NT2/D1 (cell line): ENCODE results near the gene USP44.
"Not testable (repeated sequence)": the region's sequence is repeated elsewhere in the genome, so short reads cannot be mapped to it uniquely, and the experiment has no call there.

Experiments used
- DNase-seq: peaks from one replicate; pipeline ENCODE4 v3.0.0-alpha.2; 2011; ENCODE audit warnings: low read depth, low spot score
- H3K27me3 ChIP-seq: 2 replicates; pipeline ENCODE4 v1.6.0; 2011; ENCODE audit warnings: mild to moderate bottlenecking; ENCODE audit not compliant: insufficient read length, insufficient read depth
- H3K36me3 ChIP-seq: 2 replicates; pipeline ENCODE4 v1.6.1; 2011; ENCODE audit warnings: mild to moderate bottlenecking, low read length, mixed read lengths; ENCODE audit not compliant: insufficient read depth, insufficient read length
- H3K4me1 ChIP-seq: 2 replicates; pipeline ENCODE4 v1.5.1; 2011; ENCODE audit not compliant: insufficient read depth, insufficient read length
- H3K4me3 ChIP-seq: 2 replicates; pipeline ENCODE4 v1.5.1; 2011; ENCODE audit warnings: low read depth; ENCODE audit not compliant: insufficient read length
- H3K9ac ChIP-seq: 2 replicates; pipeline ENCODE4 v1.6.0; 2011; ENCODE audit warnings: low read depth; ENCODE audit not compliant: insufficient read length
- H3K9me3 ChIP-seq: 2 replicates; pipeline ENCODE4 v1.5.1; 2011; ENCODE audit warnings: mild to moderate bottlenecking, low read length; ENCODE audit not compliant: insufficient read depth
- SUZ12 ChIP-seq: IDR thresholded peaks from 2 replicates; pipeline ENCODE4 v1.6.1; 2011; ENCODE audit not compliant: insufficient read length, insufficient read depth; ENCODE audit errors: extremely low read depth
- YY1 ChIP-seq: IDR thresholded peaks from 2 replicates; pipeline ENCODE4 v1.6.1; 2011; ENCODE audit not compliant: insufficient read length, insufficient read depth
- ZNF274 ChIP-seq: IDR thresholded peaks from 2 replicates; pipeline ENCODE4 v1.6.1; 2011; ENCODE audit warnings: mild to moderate bottlenecking, low read depth, low read length

The USP44 gene

DNA sequence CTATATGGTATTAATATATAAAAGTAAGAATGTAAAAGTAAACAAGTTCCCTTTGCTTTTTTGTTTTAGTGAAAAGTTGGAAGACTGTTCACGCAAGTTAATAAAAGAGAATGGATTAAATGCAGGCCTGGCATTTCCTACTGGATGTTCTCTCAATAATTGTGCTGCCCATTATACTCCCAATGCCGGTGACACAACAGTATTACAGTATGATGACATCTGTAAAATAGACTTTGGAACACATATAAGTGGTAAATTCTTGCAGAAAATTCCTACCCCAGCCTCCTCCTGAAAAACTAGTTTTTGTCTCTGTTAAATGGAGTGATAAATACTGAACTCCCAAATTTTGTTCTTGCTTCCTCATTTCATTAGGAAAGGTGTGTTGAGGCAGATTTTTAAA lies 56.4 kb downstream of the USP44 start:
- H3K9ac ChIP-seq, result no peak overlapping the region
- no peak for TF ChIP-seq ZNF274
- TF ChIP-seq YY1, result no peak
- no peak for TF ChIP-seq SUZ12
- H3K4me3 ChIP-seq, result no peak overlapping the region
- H3K27me3 ChIP-seq, result no peaks in the 10 kb centered on the region
- H3K9me3 ChIP-seq, result no peaks in the 10 kb centered on the region
- no peaks in the 10 kb centered on the region for H3K4me1 ChIP-seq
- H3K36me3 ChIP-seq, result peaks cover 90% of the 10 kb centered on the region
- no peak for DNase-seq

DNA sequence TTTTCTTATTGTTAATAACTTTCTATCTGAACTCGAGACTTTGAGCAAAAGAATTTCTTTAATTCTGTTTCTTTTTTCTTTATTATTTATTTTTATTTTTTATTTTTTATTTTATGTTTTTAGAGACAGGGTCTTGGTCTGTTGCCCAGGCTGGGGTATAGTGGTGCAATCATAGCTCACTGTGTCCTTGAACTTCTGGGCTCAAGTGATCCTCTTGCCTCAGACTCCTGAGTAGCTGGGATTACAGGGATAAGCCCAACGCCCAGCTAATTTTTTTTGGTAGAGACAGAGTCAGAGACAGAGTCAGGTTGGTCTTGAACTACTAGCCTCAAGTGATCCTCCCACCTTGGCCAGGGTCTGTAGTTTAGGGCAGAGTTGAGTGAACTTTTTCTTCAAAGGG lies 58.8 kb downstream of the USP44 start:
- Histone ChIP-seq H3K9ac (no peak overlapping the region), H3K9me3 (no peaks in the 10 kb centered on the region), H3K4me1 (no peaks in the 10 kb centered on the region), H3K4me3 (no peak overlapping the region), H3K36me3 (peaks cover 85% of the 10 kb centered on the region), H3K27me3 (no peaks in the 10 kb centered on the region)
- no peak for DNase-seq
- TF ChIP-seq SUZ12, result no peak
- no peak for TF ChIP-seq YY1
- TF ChIP-seq ZNF274, result no peak

DNA sequence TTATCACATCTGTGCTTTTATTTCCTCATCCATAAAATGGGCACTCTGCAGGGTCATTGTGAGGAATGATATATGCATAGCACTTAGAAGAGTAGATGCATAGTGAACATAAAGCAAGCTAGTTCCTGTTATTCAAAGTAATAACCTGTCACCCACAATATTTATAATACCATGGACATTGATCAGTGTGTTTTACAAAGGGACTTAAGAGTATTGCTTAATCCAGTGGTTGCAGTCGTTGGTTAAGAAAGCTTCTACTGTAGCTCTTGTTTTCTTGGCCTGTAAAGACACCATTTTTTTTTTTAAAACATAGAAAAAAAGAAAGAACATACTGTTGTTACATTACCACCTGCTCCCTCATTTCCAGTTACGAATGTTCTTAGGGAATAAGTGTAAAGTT lies 64.3 kb downstream of the USP44 start:
- no peak overlapping the region for H3K4me3 ChIP-seq
- H3K4me1 ChIP-seq, result no peaks in the 10 kb centered on the region
- DNase-seq, result no peak
- H3K36me3 ChIP-seq, result peaks cover 80% of the 10 kb centered on the region
- H3K9ac ChIP-seq, result no peak overlapping the region
- TF ChIP-seq YY1, result no peak
- no peak for TF ChIP-seq SUZ12
- TF ChIP-seq ZNF274, result no peak
- H3K27me3 ChIP-seq, result no peaks in the 10 kb centered on the region
- no peaks in the 10 kb centered on the region for H3K9me3 ChIP-seq

DNA sequence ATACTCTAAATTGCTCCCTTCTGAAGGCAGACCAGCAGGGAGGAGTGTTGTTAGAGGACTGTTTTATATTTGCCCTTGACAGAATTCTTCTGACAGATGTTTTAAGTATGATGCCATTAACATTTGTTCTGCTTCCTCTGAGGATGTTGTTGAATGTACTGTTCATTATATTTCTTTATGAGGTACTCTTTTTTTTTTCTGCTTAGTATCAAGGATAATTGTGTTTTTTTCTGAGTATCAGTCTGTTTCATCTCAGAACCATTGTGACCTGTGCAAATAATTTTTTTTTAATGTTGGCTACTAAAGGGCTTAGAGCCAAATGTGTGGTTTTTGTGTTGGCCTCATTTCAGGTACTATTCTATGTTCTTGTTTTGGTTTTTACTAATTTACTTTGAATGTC lies 66.8 kb downstream of the USP44 start:
- Histone ChIP-seq H3K9me3 (no peaks in the 10 kb centered on the region), H3K4me1 (no peaks in the 10 kb centered on the region), H3K4me3 (no peak overlapping the region), H3K27me3 (no peaks in the 10 kb centered on the region), H3K36me3 (peaks cover 78% of the 10 kb centered on the region), H3K9ac (no peak overlapping the region)
- no peak for TF ChIP-seq YY1
- TF ChIP-seq SUZ12, result no peak
- no peak for TF ChIP-seq ZNF274
- no peak for DNase-seq

DNA sequence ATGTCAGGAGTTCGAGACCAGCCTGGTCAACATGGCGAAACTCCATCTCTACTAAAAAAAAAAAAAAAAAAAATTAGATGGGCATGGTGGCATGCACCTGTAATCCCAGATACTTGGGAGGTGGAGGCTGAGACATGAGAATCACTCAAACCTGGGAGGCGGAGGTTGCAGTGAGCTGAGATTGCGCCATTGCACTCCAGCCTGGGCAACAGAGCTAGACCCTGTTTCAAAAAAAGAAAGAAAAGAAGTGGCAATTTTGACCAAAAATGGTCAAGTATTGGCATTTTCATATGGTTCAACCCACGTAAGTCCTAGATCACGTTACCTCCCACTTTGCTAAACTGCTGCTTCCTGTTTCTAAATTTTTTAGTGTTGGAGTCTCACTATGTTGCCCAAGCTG lies 68.7 kb downstream of the USP44 start:
- H3K9ac ChIP-seq, H3K27me3 ChIP-seq, H3K9me3 ChIP-seq, H3K4me1 ChIP-seq, H3K4me3 ChIP-seq, DNase-seq: not testable (repeated sequence)
- H3K36me3 ChIP-seq, result peaks cover 85% of the 10 kb centered on the region

DNA sequence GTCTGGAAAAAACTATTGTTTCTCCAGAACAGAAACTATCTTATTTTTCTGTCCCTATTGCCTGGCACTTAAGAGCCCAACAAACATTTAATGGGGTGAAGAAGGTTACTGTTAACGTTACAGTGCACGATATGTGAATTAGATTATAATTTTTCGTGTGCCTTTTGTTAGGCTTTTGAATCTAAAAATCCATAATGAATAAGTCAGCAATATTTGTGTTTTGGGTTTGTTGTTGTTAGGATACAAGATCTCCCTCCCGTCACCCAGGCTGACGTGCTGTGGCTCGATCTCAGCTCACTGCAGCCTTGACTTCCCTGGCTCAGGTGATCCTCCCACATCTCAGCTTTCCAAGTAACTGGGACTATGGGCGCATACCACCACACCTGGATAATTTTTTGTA lies 69.4 kb downstream of the USP44 start:
- no peaks in the 10 kb centered on the region for H3K9me3 ChIP-seq
- H3K9ac ChIP-seq, result no peak overlapping the region
- no peak overlapping the region for H3K4me3 ChIP-seq
- H3K4me1 ChIP-seq, result no peaks in the 10 kb centered on the region
- TF ChIP-seq YY1, result no peak
- TF ChIP-seq ZNF274, result no peak
- TF ChIP-seq SUZ12, result no peak
- H3K36me3 ChIP-seq, result peaks cover 85% of the 10 kb centered on the region
- no peaks in the 10 kb centered on the region for H3K27me3 ChIP-seq
- DNase-seq, result no peak

DNA sequence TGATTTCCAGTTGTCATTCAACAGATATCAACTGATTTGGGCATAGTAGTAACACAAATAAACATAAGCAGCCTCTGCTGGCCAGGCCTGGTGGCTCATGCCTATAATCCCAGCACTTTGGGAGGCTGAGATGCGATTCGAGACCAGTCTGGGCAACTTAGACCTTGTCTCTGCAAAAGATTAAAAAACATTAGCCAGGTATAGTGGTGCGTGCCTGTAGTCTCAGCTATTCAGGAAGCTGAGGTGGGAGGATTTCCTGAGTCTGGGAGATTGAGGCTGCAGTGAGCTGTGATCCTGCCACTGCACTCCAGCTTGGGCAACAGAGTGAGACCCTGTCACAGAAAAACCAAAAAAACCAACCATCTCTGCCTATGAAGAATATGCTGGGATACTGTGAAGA lies 70.2 kb downstream of the USP44 start:
- DNase-seq, result no peak

DNA sequence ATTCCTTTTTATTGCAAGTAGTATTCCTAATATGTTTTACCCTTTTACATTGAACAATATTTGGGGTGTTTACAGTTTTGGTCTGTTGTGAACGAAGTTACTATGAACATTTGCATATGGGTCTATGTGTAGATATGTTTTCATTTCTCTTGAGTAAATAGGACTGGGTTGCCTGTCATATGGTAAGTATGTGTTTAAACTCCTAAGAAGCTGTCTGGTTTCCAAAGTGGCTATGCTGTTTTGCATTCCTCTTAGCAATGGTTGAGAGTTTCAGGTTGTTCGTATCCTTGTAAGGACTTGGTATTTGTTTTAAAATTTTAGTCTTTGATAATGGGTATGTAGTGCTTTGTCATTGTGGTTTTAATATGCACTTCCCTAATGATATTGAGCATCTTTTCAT lies 71.0 kb downstream of the USP44 start:
- DNase-seq, result no peak
- Histone ChIP-seq H3K9ac (no peak overlapping the region), H3K36me3 (peaks cover 84% of the 10 kb centered on the region), H3K4me3 (no peak overlapping the region), H3K4me1 (no peaks in the 10 kb centered on the region), H3K9me3 (no peaks in the 10 kb centered on the region), H3K27me3 (no peaks in the 10 kb centered on the region)
- TF ChIP-seq SUZ12, result no peak
- TF ChIP-seq YY1, result no peak
- TF ChIP-seq ZNF274, result no peak

More for the DNA sequence above, 70.2 kb downstream of the USP44 start:
- no peaks in the 10 kb centered on the region for H3K27me3 ChIP-seq
- H3K4me3 ChIP-seq, result no peak overlapping the region
- no peaks in the 10 kb centered on the region for H3K4me1 ChIP-seq
- peaks cover 85% of the 10 kb centered on the region for H3K36me3 ChIP-seq
- TF ChIP-seq SUZ12 (no peak), YY1 (no peak), ZNF274 (no peak)
- no peaks in the 10 kb centered on the region for H3K9me3 ChIP-seq
- H3K9ac ChIP-seq, result no peak overlapping the region
